Measurements from ENCODE around the gene MAPKAPK5. TPM values are rescaled to one million over a fixed set of nuclear protein-coding genes. Genes with fewer than 3 reads are reported as not detected.

Gene MAPKAPK5
- total RNA-seq, 1 experiment from 2014 or later: 85.7 TPM

DNA sequence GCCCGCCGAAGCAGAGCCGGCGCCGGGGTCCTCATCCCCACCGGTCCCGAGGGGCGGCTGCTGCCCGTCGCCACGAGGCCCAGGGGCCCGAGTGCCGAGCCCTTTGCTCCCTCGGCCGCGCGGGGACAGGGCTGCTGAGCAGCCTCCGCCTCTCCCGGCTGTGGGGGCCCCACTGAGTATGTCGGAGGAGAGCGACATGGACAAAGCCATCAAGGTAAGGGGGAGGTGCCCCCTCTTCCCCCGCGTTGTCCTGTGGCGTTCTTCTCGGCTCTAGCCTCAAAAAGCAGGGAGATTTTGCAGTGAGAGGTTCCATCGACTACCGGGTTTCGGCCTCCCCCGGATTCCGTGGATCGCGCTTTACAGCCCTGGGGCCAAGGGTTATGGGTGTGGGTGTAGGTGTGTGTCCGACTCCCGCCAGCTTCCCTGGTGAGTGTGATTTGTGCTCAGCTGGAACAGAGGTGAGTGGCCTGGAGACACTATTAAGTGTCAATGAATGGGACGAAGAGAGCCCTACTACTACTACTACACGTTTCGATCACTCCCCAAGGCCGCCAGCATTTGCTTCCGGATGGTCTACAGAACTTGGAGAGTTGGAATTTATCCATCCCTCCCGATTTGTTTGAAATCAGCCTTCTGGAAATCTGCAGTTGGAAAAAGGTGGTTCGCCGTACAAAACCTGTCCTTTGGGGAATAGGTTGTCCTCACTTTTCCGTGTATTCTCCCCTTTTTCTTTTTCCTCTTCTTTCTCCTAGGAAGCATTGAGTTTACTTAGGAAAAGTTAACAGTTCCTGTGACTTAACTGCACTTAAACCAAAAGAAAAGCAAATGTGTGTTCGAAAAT is 748 bp downstream of the MAPKAPK5 start:
- Histone ChIP-seq H3T11ph (ENCODE audit: low read length) (no peak overlapping the region), H4K20me1 (ENCODE audit: control insufficient read depth, insufficient read depth, insufficient read length) (no peaks in the 10 kb centered on the region), H2BK120ac (ENCODE audit: low read depth, low read length, poor library complexity, severe bottlenecking) (no peak overlapping the region), H2AK5ac (ENCODE audit: insufficient read length, low read length) (no peak overlapping the region), H3K4me1 (ENCODE audit: insufficient read depth, low read length) (no peaks in the 10 kb centered on the region; the same call in 1 of the 2 replicates), H3K27me3 (ENCODE audit: insufficient read depth, low read length) (no peaks in the 10 kb centered on the region), H3K4me2 (ENCODE audit: insufficient read depth, insufficient read length, low read length) (peak overlapping the region; percentile 99), H3K23me2 (ENCODE audit: insufficient read length, low read depth, low read length, poor library complexity, severe bottlenecking) (peaks cover 5% of the 10 kb centered on the region), H3K23ac (ENCODE audit: insufficient read length, low read depth, low read length) (no peak overlapping the region), H3K18ac (ENCODE audit: insufficient read length, low read depth, low read length) (peak overlapping the region; percentile 81), H3K4ac (ENCODE audit: low read depth, low read length) (no peak overlapping the region; the same call in 1 of the 2 replicates), H4K5ac (ENCODE audit: insufficient read length, low read depth, low read length) (peak overlapping the region; percentile 25), H3K27ac (ENCODE audit: insufficient read length, low read depth, low read length) (no peak overlapping the region), H4K8ac (replicated peaks; ENCODE audit: insufficient read length, low read depth, low read length) (no peak overlapping the region), H2BK15ac (ENCODE audit: low read depth, low read length) (no peak overlapping the region), H3K14ac (ENCODE audit: insufficient read depth, low read length) (peak overlapping the region; percentile 100), H3K79me2 (ENCODE audit: insufficient read depth, low read length) (peaks cover 44% of the 10 kb centered on the region), H2BK5ac (ENCODE audit: insufficient read length, low read length) (no peak overlapping the region), H3K9ac (ENCODE audit: extremely low read depth, insufficient read length, low read length) (peak overlapping the region; percentile 98), H2BK20ac (ENCODE audit: low read depth, low read length, poor library complexity, severe bottlenecking) (no peak overlapping the region), H3K56ac (ENCODE audit: insufficient read length, low read depth, low read length) (no peak overlapping the region), H4K91ac (ENCODE audit: insufficient read length, low read depth, low read length) (peak overlapping the region; percentile 68), H2AFZ (ENCODE audit: low read length) (no peak overlapping the region), H2BK12ac (ENCODE audit: insufficient read length, low read depth, low read length) (no peak overlapping the region), H3K9me3 (ENCODE audit: control insufficient read depth, low read depth, low read length) (no peaks in the 10 kb centered on the region), H3K79me1 (ENCODE audit: insufficient read depth, low read depth, low read length, poor library complexity, severe bottlenecking) (peaks cover 14% of the 10 kb centered on the region)
- Mint-ChIP-seq H3K4me1 (peaks cover 20 to 26% of the 10 kb centered on the region in 2 experiments), H3K27me3 (ENCODE audit: low read depth) (no peaks in the 10 kb centered on the region), H3K4me3 (peak overlapping the region; percentile 92 to 98), H3K9me3 (no peaks in the 10 kb centered on the region; a peak in 2 of 5 replicates), H3K36me3 (ENCODE audit: insufficient read depth in 1 of 3, low read depth in 3 of 3) (peaks cover 27 to 47% (median 40%) of the 10 kb centered on the region in 3 experiments; a peak in 6 of 7 replicates), H3K27ac (peak overlapping the region; percentile 89 to 99 (median 98))
- DNase-seq: no peak
- WGBS (ENCODE audit: extremely low coverage, insufficient read length, low lambda C conversion rate): no CpG with 5 or more reads among the region's 44 CpGs
- TF ChIP-seq, protein P1, sequence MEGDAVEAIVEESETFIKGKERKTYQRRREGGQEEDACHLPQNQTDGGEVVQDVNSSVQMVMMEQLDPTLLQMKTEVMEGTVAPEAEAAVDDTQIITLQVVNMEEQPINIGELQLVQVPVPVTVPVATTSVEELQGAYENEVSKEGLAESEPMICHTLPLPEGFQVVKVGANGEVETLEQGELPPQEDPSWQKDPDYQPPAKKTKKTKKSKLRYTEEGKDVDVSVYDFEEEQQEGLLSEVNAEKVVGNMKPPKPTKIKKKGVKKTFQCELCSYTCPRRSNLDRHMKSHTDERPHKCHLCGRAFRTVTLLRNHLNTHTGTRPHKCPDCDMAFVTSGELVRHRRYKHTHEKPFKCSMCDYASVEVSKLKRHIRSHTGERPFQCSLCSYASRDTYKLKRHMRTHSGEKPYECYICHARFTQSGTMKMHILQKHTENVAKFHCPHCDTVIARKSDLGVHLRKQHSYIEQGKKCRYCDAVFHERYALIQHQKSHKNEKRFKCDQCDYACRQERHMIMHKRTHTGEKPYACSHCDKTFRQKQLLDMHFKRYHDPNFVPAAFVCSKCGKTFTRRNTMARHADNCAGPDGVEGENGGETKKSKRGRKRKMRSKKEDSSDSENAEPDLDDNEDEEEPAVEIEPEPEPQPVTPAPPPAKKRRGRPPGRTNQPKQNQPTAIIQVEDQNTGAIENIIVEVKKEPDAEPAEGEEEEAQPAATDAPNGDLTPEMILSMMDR (conservative IDR thresholded peaks at IDR 0.05): no peak

All from H9 (cell line).